B cell (primary cell): ENCODE results near the gene LITAFD. TPM values are rescaled to one million over a fixed set of nuclear protein-coding genes. Genes with fewer than 3 reads are reported as not detected.
"Not testable (repeated sequence)": the region's sequence is repeated elsewhere in the genome, so short reads cannot be mapped to it uniquely, and the experiment has no call there.

Experiments used
- ATAC-seq: fragments of 200-7000 bp; cut with Tn5 transposase; one replicate; pipeline ENCODE4 v1.10.0; 2021; ENCODE audit warnings: low read depth, mild to moderate bottlenecking, moderate number of reproducible peaks, moderate library complexity
- CTCF ChIA-PET: fragments of 350-600 bp; sonication (Branson Sonifier 250); formaldehyde crosslinking; loops from one replicate; lab custom pipeline; 2021; ENCODE audit warnings: antibody characterized with exemption, inconsistent platforms; lab: Charles Lee
- POLR2A ChIA-PET: fragments of 350-600 bp; sonication (Branson Sonifier 250); formaldehyde crosslinking; loops from one replicate; lab custom pipeline; 2021; ENCODE audit warnings: antibody characterized with exemption; lab: Charles Lee
- DNase-seq: peaks from one replicate; pipeline ENCODE4 v3.0.0; 2013
- H2AFZ ChIP-seq: 2 replicates; pipeline ENCODE4 v1.6.1; 2012; ENCODE audit warnings: mild to moderate bottlenecking, low read depth, low read length; ENCODE audit not compliant: insufficient read depth, poor library complexity, severe bottlenecking
- H3K27ac ChIP-seq, 2 donors: 1 replicate in 1 of 2; 2 replicates in 1 of 2; pipeline ENCODE4 v1.5.1; 2012 to 2013; ENCODE audit warnings: low read length in 2 of 2, mild to moderate bottlenecking in 2 of 2, moderate library complexity in 1 of 2
- H3K27me3 ChIP-seq, 4 experiments: fragments of 200-600 bp in 1 of 4; sonication (generic) in 1 of 4; replicated peaks in 1 of 4; 1 replicate in 2 of 4; 2 replicates in 2 of 4; pipeline versions ENCODE4 v1.6.1 to v1.7.0; 2013 to 2016; ENCODE audit warnings: low read length in 3 of 4, mild to moderate bottlenecking in 2 of 4, mixed read lengths in 1 of 4, moderate library complexity in 1 of 4; ENCODE audit not compliant: insufficient read depth in 4 of 4, control insufficient read depth in 3 of 4; ENCODE audit errors: control extremely low read depth in 1 of 4
- H3K36me3 ChIP-seq, 2 experiments: replicated peaks in 1 of 2; 1 replicate in 1 of 2; 2 replicates in 1 of 2; pipeline versions ENCODE4 v1.6.1 to v1.7.1; 2013; ENCODE audit warnings: low read length in 1 of 2; ENCODE audit not compliant: insufficient read depth in 2 of 2, control insufficient read depth in 1 of 2; ENCODE audit errors: control extremely low read depth in 1 of 2, extremely low read depth in 1 of 2
- H3K4me1 ChIP-seq, 2 donors: fragments of 200-600 bp in 1 of 2; sonication (generic) in 1 of 2; 1 replicate in 1 of 2; 2 replicates in 1 of 2; pipeline versions ENCODE4 v1.5.1 to v1.6.1; 2013 to 2017; ENCODE audit warnings: low read length in 2 of 2; ENCODE audit not compliant: control insufficient read depth in 2 of 2, insufficient read depth in 2 of 2
- H3K4me2 ChIP-seq: replicated peaks from 2 replicates; pipeline ENCODE3; 2012; ENCODE audit warnings: mild to moderate bottlenecking, low read depth, low read length; ENCODE audit not compliant: poor library complexity, severe bottlenecking
- H3K4me3 ChIP-seq, 5 experiments: fragments of 200-600 bp in 1 of 5; sonication (generic) in 1 of 5; 1 replicate in 3 of 5; 2 replicates in 2 of 5; pipeline versions ENCODE4 v1.5.1 to v1.7.0; 2011 to 2016; ENCODE audit warnings: low read length in 4 of 5, mild to moderate bottlenecking in 4 of 5, low read depth in 2 of 5, control low read depth in 1 of 5, moderate library complexity in 1 of 5; ENCODE audit not compliant: insufficient read depth in 1 of 5; ENCODE audit errors: control extremely low read depth in 1 of 5, extremely low read depth in 1 of 5
- H3K79me2 ChIP-seq: fragments of 200-600 bp; sonication (generic); one replicate; pipeline ENCODE4 v1.6.0; 2016; ENCODE audit warnings: low read length; ENCODE audit not compliant: control insufficient read depth, insufficient read depth
- H3K9ac ChIP-seq: fragments of 200-600 bp; sonication (generic); 2 replicates; pipeline ENCODE4 v1.6.1; 2017; ENCODE audit warnings: mild to moderate bottlenecking, low read length, moderate library complexity
- H3K9me3 ChIP-seq, 3 donors: one replicate each; pipeline versions ENCODE4 v1.6.1 to v1.7.1; 2013; ENCODE audit warnings: low read length in 2 of 3; ENCODE audit not compliant: control insufficient read depth in 2 of 3, insufficient read depth in 1 of 3; ENCODE audit errors: control extremely low read depth in 1 of 3
- H4K20me1 ChIP-seq: 2 replicates; pipeline ENCODE4 v1.6.0; 2012; ENCODE audit warnings: mild to moderate bottlenecking, low read length; ENCODE audit not compliant: insufficient read depth, control insufficient read depth, poor library complexity, severe bottlenecking
- H3K27ac Mint-ChIP-seq: one replicate; pipeline ENCODE4 v1.8.0; 2021; ENCODE audit warnings: mixed read lengths
- H3K27me3 Mint-ChIP-seq: one replicate; pipeline ENCODE4 v1.8.0; 2021; ENCODE audit warnings: mixed read lengths
- H3K4me1 Mint-ChIP-seq: one replicate; pipeline ENCODE4 v1.8.0; 2021; ENCODE audit warnings: mixed read lengths
- H3K4me3 Mint-ChIP-seq: one replicate; pipeline ENCODE4 v1.8.0; 2021; ENCODE audit warnings: mixed read lengths
- H3K9me3 Mint-ChIP-seq: one replicate; pipeline ENCODE4 v1.8.0; 2022; ENCODE audit warnings: mixed read lengths; ENCODE audit not compliant: insufficient read depth
- EZH2 ChIP-seq: IDR thresholded peaks from 2 replicates; pipeline ENCODE4 v1.6.1; 2012; ENCODE audit warnings: borderline replicate concordance, low read depth, mild to moderate bottlenecking, moderate library complexity, low read length; ENCODE audit not compliant: insufficient read depth, poor library complexity, severe bottlenecking
- WGBS: methylation state at CpG from one replicate; pipeline ENCODE4 v1.1.5; 2013; ENCODE audit warnings: missing lambda C conversion rate; ENCODE audit not compliant: insufficient coverage; 5-methylcytosine and 5-hydroxymethylcytosine counted together
- intact Hi-C: fragments of 100-400 bp; cut with micrococcal nuclease; formaldehyde crosslinking; loops from one replicate; pipeline ENCODE4 v1.10.0; 2022
- polyA plus RNA-seq: library from polyadenylated mRNA; depleted of rRNA; stranded (reverse); fragments of >200 nt; gene quantifications from 2 replicates; pipeline ENCODE4 v1.2.3, GENCODE V29; 2012
- total RNA-seq, 2 donors: library from RNA; stranded (reverse); fragments of 120-200 nt in 1 of 2; gene quantifications; 1 replicate in 1 of 2; 2 replicates in 1 of 2; pipeline versions ENCODE4 v1.2.3 to v1.2.4, GENCODE V29; 2013 to 2022
- TF ChIP-seq, protein P1 (sequence below): fragments of 200-600 bp; IDR thresholded peaks from one replicate; pipeline ENCODE4 v1.8.0; 2022; ENCODE audit warnings: antibody characterized with exemption, mild to moderate bottlenecking

Gene LITAFD
- total and polyA plus RNA-seq, 2 donors (not counting 1 experiment from before 2014, with no cell fraction given), result not detected

GRCh38 chr16:8915722-8916301, 33.7 kb downstream of the LITAFD start:
- POLR2A ChIA-PET, result no interaction called here
- H3K9me3 Mint-ChIP-seq, result no peaks in the 10 kb centered on the region
- CTCF ChIA-PET, result interaction anchor here (0.9 to 1.4 kb wide), 2 partner anchors 20 to 93 kb away, joined by 3 read pairs; no protein-coding TSS in a partner anchor

DNA sequence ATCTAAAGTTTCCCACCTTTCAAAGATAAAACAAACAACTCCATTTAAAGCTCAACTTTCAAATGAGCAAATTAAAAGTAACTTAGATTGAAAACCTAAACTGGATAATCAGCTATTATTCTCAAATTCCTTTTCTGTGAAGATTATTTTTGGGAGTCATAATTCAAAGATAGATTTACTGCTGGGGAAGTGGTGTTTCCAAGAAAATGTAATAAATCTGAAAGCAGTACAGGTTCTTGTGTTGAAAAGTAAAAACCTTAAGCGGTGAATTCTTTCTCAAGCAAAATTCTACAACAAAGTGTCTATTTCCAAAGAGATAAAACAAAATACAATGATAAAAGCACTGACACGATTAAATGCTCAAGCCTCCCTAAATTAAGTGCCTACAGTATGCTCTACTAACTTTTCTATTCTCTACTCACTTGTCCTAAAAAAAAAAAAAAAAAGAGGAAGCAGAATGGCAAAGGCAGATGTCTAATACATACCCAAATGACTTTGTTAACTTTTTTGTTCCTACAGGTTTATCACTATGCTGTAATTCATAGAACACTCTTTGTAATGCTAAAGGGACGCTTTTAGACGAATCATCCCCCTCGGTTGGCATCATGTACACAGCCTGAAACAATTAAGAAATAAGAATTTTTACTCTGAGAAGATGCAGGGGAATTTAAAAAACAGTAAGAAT, 34.5 kb downstream of the LITAFD start:
- Histone ChIP-seq H2AFZ (no peak overlapping the region), H3K79me2 (peaks cover 84% of the 10 kb centered on the region), H3K4me3 (no peak overlapping the region), H3K36me3 (peaks cover 4 to 92% of the 10 kb centered on the region in 2 experiments), H3K27me3 (no peaks in the 10 kb centered on the region), H3K4me1 (peaks cover 6 to 8% of the 10 kb centered on the region in 2 donors), H3K9ac (no peak overlapping the region), H3K4me2 (no peak overlapping the region), H4K20me1 (peaks cover 87% of the 10 kb centered on the region), H3K27ac (no peak overlapping the region), H3K9me3 (no peaks in the 10 kb centered on the region)
- TF ChIP-seq EZH2, result no peak
- TF ChIP-seq, protein P1, sequence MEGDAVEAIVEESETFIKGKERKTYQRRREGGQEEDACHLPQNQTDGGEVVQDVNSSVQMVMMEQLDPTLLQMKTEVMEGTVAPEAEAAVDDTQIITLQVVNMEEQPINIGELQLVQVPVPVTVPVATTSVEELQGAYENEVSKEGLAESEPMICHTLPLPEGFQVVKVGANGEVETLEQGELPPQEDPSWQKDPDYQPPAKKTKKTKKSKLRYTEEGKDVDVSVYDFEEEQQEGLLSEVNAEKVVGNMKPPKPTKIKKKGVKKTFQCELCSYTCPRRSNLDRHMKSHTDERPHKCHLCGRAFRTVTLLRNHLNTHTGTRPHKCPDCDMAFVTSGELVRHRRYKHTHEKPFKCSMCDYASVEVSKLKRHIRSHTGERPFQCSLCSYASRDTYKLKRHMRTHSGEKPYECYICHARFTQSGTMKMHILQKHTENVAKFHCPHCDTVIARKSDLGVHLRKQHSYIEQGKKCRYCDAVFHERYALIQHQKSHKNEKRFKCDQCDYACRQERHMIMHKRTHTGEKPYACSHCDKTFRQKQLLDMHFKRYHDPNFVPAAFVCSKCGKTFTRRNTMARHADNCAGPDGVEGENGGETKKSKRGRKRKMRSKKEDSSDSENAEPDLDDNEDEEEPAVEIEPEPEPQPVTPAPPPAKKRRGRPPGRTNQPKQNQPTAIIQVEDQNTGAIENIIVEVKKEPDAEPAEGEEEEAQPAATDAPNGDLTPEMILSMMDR, result no peak
- no peaks in the 10 kb centered on the region for H3K27me3 Mint-ChIP-seq
- H3K4me3 Mint-ChIP-seq, result no peak overlapping the region
- DNase-seq (no peak), ATAC-seq (peak; percentile 45)
- intact Hi-C loops, result no loop called here
- H3K9me3 Mint-ChIP-seq, result no peaks in the 10 kb centered on the region
- peaks cover 13% of the 10 kb centered on the region for H3K4me1 Mint-ChIP-seq
- no CpG with 5 or more reads among the region's 5 CpGs for WGBS
- peak overlapping the region; percentile 16 for H3K27ac Mint-ChIP-seq
- ChIA-PET CTCF (interaction anchor here (0.6 to 1.4 kb wide), 3 partner anchors 19 to 201 kb away, joined by 3 read pairs; no protein-coding TSS in a partner anchor), POLR2A (no interaction called here)

More at GRCh38 chr16:8915722-8916301, 33.7 kb downstream of the LITAFD start:
- intact Hi-C loops, result no loop called here
- Histone ChIP-seq H3K4me3 (no peak overlapping the region), H3K4me2 (no peak overlapping the region), H3K27me3 (no peaks in the 10 kb centered on the region), H3K27ac (no peak overlapping the region), H3K36me3 (peaks cover 3 to 92% of the 10 kb centered on the region in 2 experiments), H3K79me2 (peaks cover 84% of the 10 kb centered on the region), H4K20me1 (peaks cover 87% of the 10 kb centered on the region), H3K4me1 (peaks cover 6 to 8% of the 10 kb centered on the region in 2 donors), H3K9ac (no peak overlapping the region), H2AFZ (no peak overlapping the region), H3K9me3 (no peaks in the 10 kb centered on the region)
- Mint-ChIP-seq H3K4me3 (no peak overlapping the region), H3K27ac (no peak overlapping the region), H3K27me3 (no peaks in the 10 kb centered on the region), H3K4me1 (peaks cover 13% of the 10 kb centered on the region)
- no peak for TF ChIP-seq EZH2
- DNase-seq, result no peak
- ATAC-seq, result no peak
- WGBS, result 96% methylated on average over 5 of the region's 7 CpGs

DNA sequence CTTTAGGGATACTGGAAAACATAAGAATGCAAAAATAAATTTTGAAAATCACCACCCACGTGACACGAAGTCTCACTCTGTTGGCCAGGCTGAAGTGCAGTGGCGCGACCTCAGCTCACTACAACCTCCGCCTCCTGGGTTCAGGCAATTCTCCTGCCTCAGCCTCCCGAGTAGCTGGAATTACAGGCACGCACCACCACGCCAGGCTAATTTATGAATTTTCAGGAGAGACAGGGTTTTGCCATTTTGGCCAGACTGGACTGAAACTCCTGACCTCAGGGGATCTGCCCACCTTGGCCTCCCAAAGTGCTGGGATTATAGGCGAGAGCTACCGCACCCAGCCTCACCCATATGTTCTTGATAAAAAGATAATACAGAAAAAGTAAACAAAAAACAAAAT, 35.2 kb downstream of the LITAFD start:
- H3K4me3 ChIP-seq, H3K27me3 Mint-ChIP-seq, H3K27ac ChIP-seq, H3K9me3 ChIP-seq, ATAC-seq, DNase-seq, H3K4me1 ChIP-seq, POLR2A ChIA-PET, H2AFZ ChIP-seq, intact Hi-C loops, H3K4me3 Mint-ChIP-seq, H3K9me3 Mint-ChIP-seq, CTCF ChIA-PET, H3K27ac Mint-ChIP-seq, H3K27me3 ChIP-seq, H3K4me2 ChIP-seq, H3K9ac ChIP-seq: not testable (repeated sequence)
- H3K4me1 Mint-ChIP-seq, result peaks cover 13% of the 10 kb centered on the region
- Histone ChIP-seq H3K36me3 (peaks cover 6 to 90% of the 10 kb centered on the region in 2 experiments), H3K79me2 (peaks cover 84% of the 10 kb centered on the region), H4K20me1 (peaks cover 87% of the 10 kb centered on the region)
- 93% methylated on average over 5 of the region's 10 CpGs for WGBS
